Measurements from ENCODE around the gene PDE11A.
A peak's percentile ranks its signal among the peaks of the same experiment; 100 is the strongest.

Gene PDE11A

DNA sequence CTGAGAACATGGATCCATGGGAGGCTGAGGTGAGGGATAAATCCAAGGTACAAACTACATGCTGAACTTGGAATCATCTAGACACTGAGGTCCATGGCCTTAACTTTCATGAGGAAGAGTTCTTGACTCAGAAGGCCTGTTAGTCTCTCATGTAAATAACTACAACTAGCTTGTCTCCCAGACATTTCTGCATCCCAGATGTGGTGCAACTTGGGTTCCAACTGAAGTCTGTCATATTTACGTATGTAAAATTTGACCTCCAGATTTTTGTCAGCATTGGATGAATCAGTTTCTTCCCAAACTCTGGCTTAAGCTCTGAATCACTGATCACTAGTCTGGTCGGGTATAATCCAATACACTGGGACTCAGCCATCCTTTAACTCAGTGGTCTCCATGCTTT is 306.9 kb downstream of the PDE11A start:
- Mint-ChIP-seq H3K27me3 (ENCODE audit: low read depth, poor library complexity) (peaks cover 14% of the 10 kb centered on the region), H3K4me1 (peaks cover 29% of the 10 kb centered on the region), H3K36me3 (ENCODE audit: low read depth) (no peaks in the 10 kb centered on the region), H3K27ac (no peak overlapping the region), H3K4me3 (no peak overlapping the region), H3K9me3 (no peaks in the 10 kb centered on the region)
- DNase-seq: no peak
- TF ChIP-seq CTCF (IDR thresholded peaks at IDR 0.05): no peak

DNA sequence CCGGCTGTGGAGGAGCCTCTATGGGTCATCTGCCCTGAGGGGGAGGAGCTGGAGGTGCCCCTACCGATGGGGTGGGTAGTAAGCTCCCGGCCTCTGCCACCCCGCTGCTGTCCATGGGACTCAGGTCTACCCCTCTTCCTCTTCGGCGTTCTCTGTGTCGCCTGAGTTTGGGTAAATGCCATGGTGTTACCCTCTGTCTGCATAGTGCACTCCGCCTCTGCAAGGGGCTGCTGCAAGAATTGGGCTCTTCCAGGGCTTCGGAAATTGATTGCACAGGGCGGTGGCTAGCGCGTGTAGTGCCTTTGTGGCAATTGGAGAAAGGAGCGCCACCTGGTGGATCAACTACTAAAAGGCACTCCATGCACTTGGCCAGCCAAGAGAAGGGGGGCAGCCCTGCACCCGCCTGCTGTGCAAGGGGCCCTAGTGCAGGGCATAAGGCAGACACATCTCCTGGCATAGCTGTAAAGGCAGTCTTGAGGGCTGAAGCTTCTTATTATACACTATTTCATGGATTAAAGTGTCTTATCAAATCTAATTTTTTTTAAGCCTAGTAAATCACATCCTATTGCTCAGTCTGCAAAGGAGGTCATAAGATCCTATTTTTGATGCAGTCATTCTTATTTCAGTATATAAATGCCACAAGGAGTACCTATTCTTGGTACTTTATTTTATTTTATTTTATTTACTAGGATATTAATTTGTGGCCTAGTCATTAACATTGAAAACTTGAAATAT is 308.9 kb downstream of the PDE11A start:
- peaks cover 14% of the 10 kb centered on the region for H3K27me3 Mint-ChIP-seq (ENCODE audit: low read depth, poor library complexity)
- no peaks in the 10 kb centered on the region for H3K9me3 Mint-ChIP-seq
- H3K27ac Mint-ChIP-seq: no peak overlapping the region
- peak; percentile 88 for DNase-seq
- H3K36me3 Mint-ChIP-seq (ENCODE audit: low read depth): no peaks in the 10 kb centered on the region
- TF ChIP-seq CTCF (IDR thresholded peaks at IDR 0.05): peak; percentile 89
- H3K4me1 Mint-ChIP-seq: peaks cover 36% of the 10 kb centered on the region
- peak overlapping the region; percentile 52 for H3K4me3 Mint-ChIP-seq

GRCh38 chr2:177759443-177759842 is 313.1 kb downstream of the PDE11A start:
- Mint-ChIP-seq H3K4me3 (no peak overlapping the region), H3K9me3 (no peaks in the 10 kb centered on the region), H3K27ac (no peak overlapping the region), H3K27me3 (ENCODE audit: low read depth, poor library complexity) (peaks cover 14% of the 10 kb centered on the region), H3K4me1 (peaks cover 71% of the 10 kb centered on the region), H3K36me3 (ENCODE audit: low read depth) (no peaks in the 10 kb centered on the region)
- DNase-seq: no peak
- no peak for TF ChIP-seq CTCF (IDR thresholded peaks at IDR 0.05)

DNA sequence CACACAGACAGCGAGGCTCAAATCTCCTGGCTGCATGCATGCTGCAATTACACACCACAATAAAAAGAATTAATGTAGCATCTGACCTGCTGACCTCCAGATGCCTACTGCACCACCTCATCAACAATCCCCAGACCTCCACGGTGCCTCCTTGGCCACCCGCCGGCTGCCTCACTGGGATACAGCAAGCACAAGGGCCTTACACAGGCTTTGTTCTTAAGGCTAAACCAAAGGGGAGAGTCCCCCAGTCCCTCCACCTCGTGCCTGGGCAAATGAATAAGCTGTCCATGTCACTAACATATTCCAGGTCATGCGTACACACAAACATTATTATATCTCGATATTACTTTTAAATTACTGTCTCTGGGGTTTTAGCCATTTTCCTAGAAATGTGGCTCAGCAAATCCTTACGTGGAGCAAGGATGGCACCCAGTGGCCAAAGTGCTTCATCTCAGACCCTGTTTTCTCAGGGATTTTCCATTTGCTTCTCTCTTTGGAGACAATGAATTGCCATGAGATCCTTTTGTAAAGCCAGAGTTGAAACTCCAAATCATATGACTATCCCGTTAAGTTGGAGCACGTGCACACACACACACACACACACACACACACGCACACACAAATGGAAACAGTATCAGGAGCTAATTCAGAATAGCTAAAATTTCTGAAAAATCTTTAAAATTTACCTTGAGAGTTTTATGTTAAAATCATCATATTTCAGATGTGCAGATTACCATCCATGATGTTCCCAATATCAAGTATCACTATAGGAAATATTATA is 313.8 kb downstream of the PDE11A start:
- no peaks in the 10 kb centered on the region for H3K36me3 Mint-ChIP-seq (ENCODE audit: low read depth)
- TF ChIP-seq CTCF (IDR thresholded peaks at IDR 0.05): peak; percentile 66
- H3K4me3 Mint-ChIP-seq: no peak overlapping the region
- no peak overlapping the region for H3K27ac Mint-ChIP-seq
- H3K27me3 Mint-ChIP-seq (ENCODE audit: low read depth, poor library complexity): peaks cover 14% of the 10 kb centered on the region
- H3K4me1 Mint-ChIP-seq: peaks cover 78% of the 10 kb centered on the region
- no peaks in the 10 kb centered on the region for H3K9me3 Mint-ChIP-seq
- peak; percentile 68 for DNase-seq

- H3K27me3 Mint-ChIP-seq (ENCODE audit: low read depth, poor library complexity): peaks cover 5% of the 10 kb centered on the region
- no peak for DNase-seq
- H3K27ac Mint-ChIP-seq: peak overlapping the region; percentile 86
- H3K9me3 Mint-ChIP-seq: no peaks in the 10 kb centered on the region
- H3K36me3 Mint-ChIP-seq (ENCODE audit: low read depth): no peaks in the 10 kb centered on the region
- no peak overlapping the region for H3K4me3 Mint-ChIP-seq
- H3K4me1 Mint-ChIP-seq: peaks cover 74% of the 10 kb centered on the region
- TF ChIP-seq CTCF (IDR thresholded peaks at IDR 0.05): no peak
Observed at GRCh38 chr2:177756336-177756735, 316.2 kb downstream of the PDE11A start.

Data from nephron progenitor cell (in vitro differentiated cells).